ENCODE data around the gene GRID1. TPM values are rescaled to one million over a fixed set of nuclear protein-coding genes. Genes with fewer than 3 reads are reported as not detected.

GRID1 gene
- total RNA-seq, 1 experiment from 2014 or later: not detected

GRCh38 chr10:85645053-85645452 is 721.5 kb downstream of the GRID1 start:
- no peaks in the 10 kb centered on the region for H3K27me3 Mint-ChIP-seq (ENCODE audit: unreplicated experiment)
- peaks cover 60% of the 10 kb centered on the region for H3K4me1 Mint-ChIP-seq (ENCODE audit: low read depth, unreplicated experiment)
- TF ChIP-seq CTCF (IDR thresholded peaks at IDR 0.05; ENCODE audit: unreplicated experiment): no peak
- BruUV-seq (replicated peaks): no TSS peak
- no peak overlapping the region for H3K4me3 Mint-ChIP-seq (ENCODE audit: low read depth, unreplicated experiment)
- CTCF ChIA-PET: no interaction called here
- intact Hi-C loops (cut with micrococcal nuclease; ENCODE audit: unreplicated experiment): no loop called here
- peaks cover 22% of the 10 kb centered on the region for H3K36me3 Mint-ChIP-seq (ENCODE audit: insufficient read depth, unreplicated experiment)
- H3K27ac Mint-ChIP-seq (ENCODE audit: unreplicated experiment): no peak overlapping the region
- H3K9me3 Mint-ChIP-seq (ENCODE audit: low read depth, unreplicated experiment): no peaks in the 10 kb centered on the region
- no peak for DNase-seq

GRCh38 chr10:85643845-85644525 is 722.6 kb downstream of the GRID1 start:
- no peak for TF ChIP-seq CTCF (IDR thresholded peaks at IDR 0.05; ENCODE audit: unreplicated experiment)
- Mint-ChIP-seq H3K4me1 (ENCODE audit: low read depth, unreplicated experiment) (peaks cover 60% of the 10 kb centered on the region), H3K9me3 (ENCODE audit: low read depth, unreplicated experiment) (no peaks in the 10 kb centered on the region), H3K4me3 (ENCODE audit: low read depth, unreplicated experiment) (no peak overlapping the region), H3K27ac (ENCODE audit: unreplicated experiment) (peak overlapping the region; percentile 95), H3K36me3 (ENCODE audit: insufficient read depth, unreplicated experiment) (peaks cover 22% of the 10 kb centered on the region), H3K27me3 (ENCODE audit: unreplicated experiment) (no peaks in the 10 kb centered on the region)
- CTCF ChIA-PET: no interaction called here
- peak; percentile 52 for DNase-seq
- intact Hi-C loops (cut with micrococcal nuclease; ENCODE audit: unreplicated experiment): no loop called here
- no TSS peak for BruUV-seq (replicated peaks)

DNA sequence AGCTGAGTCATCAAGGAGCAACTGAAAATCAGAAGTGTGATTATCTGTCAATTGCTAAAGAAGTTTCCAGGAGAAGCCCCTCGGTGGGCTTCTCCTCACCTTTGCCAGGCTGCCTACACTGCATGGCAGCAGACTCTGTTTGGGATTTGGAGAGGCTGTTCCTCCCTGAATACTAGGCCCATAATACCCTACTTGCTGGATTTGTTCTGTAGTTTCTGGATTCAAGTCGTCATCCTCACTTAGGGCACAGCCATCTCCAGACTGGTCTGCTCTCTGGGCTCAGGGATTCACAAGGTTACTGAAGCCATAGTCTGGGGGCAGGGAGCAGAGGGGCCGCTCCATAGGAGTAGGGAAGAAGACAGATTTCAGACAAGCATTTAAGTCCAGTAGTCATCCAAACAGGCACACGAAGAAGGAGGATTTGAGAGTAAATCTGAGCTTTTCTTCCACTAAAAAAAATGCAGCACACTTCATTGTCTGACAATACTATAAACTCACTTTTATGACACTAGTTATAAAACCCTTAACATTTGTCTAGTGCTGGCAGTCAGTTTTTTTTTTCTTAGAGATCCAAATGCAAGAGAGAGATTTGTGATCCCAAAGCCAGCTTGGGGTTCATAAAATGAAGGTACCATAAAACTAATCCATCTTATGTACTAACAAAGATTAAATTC is 723.3 kb downstream of the GRID1 start:
- DNase-seq: peak; percentile 4
- Mint-ChIP-seq H3K27me3 (ENCODE audit: unreplicated experiment) (no peaks in the 10 kb centered on the region), H3K9me3 (ENCODE audit: low read depth, unreplicated experiment) (no peaks in the 10 kb centered on the region), H3K27ac (ENCODE audit: unreplicated experiment) (peak overlapping the region; percentile 95), H3K4me1 (ENCODE audit: low read depth, unreplicated experiment) (peaks cover 60% of the 10 kb centered on the region), H3K4me3 (ENCODE audit: low read depth, unreplicated experiment) (peak overlapping the region; percentile 15), H3K36me3 (ENCODE audit: insufficient read depth, unreplicated experiment) (peaks cover 18% of the 10 kb centered on the region)
- CTCF ChIA-PET: no interaction called here
- no peak for TF ChIP-seq CTCF (IDR thresholded peaks at IDR 0.05; ENCODE audit: unreplicated experiment)
- no TSS peak for BruUV-seq (replicated peaks)
- intact Hi-C loops (cut with micrococcal nuclease; ENCODE audit: unreplicated experiment): no loop called here

DNA sequence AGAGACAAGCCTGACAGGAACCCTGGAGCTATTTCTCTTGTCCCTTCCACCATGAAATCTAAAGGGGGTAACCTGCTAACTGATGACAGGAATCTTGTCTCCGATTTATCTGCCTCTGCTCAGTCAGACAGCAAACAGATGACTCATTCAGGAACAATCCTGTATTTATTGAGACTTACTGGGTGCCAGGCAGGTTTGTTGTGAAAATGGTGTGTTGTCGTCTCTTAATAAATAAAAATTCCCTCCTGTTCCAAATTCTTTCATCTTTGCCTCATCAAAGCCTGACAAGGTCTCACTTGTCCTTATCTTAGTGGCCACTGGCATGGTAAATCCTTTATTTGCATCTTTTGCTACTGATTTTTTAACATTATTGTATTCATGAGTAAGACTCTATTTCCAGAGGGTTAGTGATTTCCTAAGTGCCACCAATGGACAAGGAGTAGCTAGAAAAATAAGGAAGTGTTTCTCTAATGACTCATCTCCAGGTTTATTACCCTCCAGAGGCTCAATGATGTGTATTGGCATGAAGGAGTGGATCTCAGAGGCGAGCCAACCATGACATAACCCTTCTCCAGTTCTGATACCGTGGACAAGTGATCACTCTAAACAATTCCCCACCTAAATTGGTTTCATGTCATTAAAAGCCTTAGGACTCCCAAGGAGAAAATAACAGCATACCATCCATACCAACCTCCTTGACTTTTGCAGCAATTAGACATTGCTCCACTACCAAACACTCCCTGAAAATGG is 724.0 kb downstream of the GRID1 start:
- CTCF ChIA-PET: interaction anchor here (0.6 kb wide), 1 partner anchor 65 kb away, joined by 3 read pairs; no protein-coding TSS in a partner anchor

More for the DNA sequence above, 724.0 kb downstream of the GRID1 start:
- peaks cover 17% of the 10 kb centered on the region for H3K36me3 Mint-ChIP-seq (ENCODE audit: insufficient read depth, unreplicated experiment)
- intact Hi-C loops (cut with micrococcal nuclease; ENCODE audit: unreplicated experiment): no loop called here
- DNase-seq: peak; percentile 23
- no peaks in the 10 kb centered on the region for H3K9me3 Mint-ChIP-seq (ENCODE audit: low read depth, unreplicated experiment)
- H3K27ac Mint-ChIP-seq (ENCODE audit: unreplicated experiment): peak overlapping the region; percentile 95
- peak overlapping the region; percentile 15 for H3K4me3 Mint-ChIP-seq (ENCODE audit: low read depth, unreplicated experiment)
- BruUV-seq (replicated peaks): no TSS peak
- H3K4me1 Mint-ChIP-seq (ENCODE audit: low read depth, unreplicated experiment): peaks cover 60% of the 10 kb centered on the region
- no peaks in the 10 kb centered on the region for H3K27me3 Mint-ChIP-seq (ENCODE audit: unreplicated experiment)
- no peak for TF ChIP-seq CTCF (IDR thresholded peaks at IDR 0.05; ENCODE audit: unreplicated experiment)
